ENCODE measurements around the gene SELENON. TPM values are rescaled to one million over a fixed set of nuclear protein-coding genes. Genes with fewer than 3 reads are reported as not detected.

Gene SELENON
- total RNA-seq, 6 experiments from 2014 or later: 48.1 to 64.5 (median 58.8) TPM

- Mint-ChIP-seq H3K4me1 (ENCODE audit: low read depth) (peaks cover 8% of the 10 kb centered on the region), H3K36me3 (ENCODE audit: low read depth) (peaks cover 15% of the 10 kb centered on the region)
Observed at GRCh38 chr1:25826571-25826970, 26.6 kb downstream of the SELENON start.

GRCh38 chr1:25828491-25828890, 28.5 kb downstream of the SELENON start:
- no peak for DNase-seq
- Mint-ChIP-seq H3K36me3 (ENCODE audit: low read depth) (peaks cover 15% of the 10 kb centered on the region), H3K27ac (no peak overlapping the region), H3K4me1 (ENCODE audit: low read depth) (peaks cover 5% of the 10 kb centered on the region; the same call in 1 of the 2 replicates), H3K27me3 (ENCODE audit: insufficient read depth) (no peaks in the 10 kb centered on the region; the same call in 1 of the 2 replicates), H3K9me3 (no peaks in the 10 kb centered on the region), H3K4me3 (no peak overlapping the region)
- TF ChIP-seq, protein P1, sequence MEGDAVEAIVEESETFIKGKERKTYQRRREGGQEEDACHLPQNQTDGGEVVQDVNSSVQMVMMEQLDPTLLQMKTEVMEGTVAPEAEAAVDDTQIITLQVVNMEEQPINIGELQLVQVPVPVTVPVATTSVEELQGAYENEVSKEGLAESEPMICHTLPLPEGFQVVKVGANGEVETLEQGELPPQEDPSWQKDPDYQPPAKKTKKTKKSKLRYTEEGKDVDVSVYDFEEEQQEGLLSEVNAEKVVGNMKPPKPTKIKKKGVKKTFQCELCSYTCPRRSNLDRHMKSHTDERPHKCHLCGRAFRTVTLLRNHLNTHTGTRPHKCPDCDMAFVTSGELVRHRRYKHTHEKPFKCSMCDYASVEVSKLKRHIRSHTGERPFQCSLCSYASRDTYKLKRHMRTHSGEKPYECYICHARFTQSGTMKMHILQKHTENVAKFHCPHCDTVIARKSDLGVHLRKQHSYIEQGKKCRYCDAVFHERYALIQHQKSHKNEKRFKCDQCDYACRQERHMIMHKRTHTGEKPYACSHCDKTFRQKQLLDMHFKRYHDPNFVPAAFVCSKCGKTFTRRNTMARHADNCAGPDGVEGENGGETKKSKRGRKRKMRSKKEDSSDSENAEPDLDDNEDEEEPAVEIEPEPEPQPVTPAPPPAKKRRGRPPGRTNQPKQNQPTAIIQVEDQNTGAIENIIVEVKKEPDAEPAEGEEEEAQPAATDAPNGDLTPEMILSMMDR (IDR thresholded peaks at IDR 0.05): no peak

More at GRCh38 chr1:25826571-25826970, 26.6 kb downstream of the SELENON start:
- H3K9me3 Mint-ChIP-seq: no peaks in the 10 kb centered on the region
- H3K27me3 Mint-ChIP-seq (ENCODE audit: insufficient read depth): no peaks in the 10 kb centered on the region; the same call in 1 of the 2 replicates
- H3K4me3 Mint-ChIP-seq: no peak overlapping the region
- no peak for DNase-seq
- TF ChIP-seq, protein P1 (IDR thresholded peaks at IDR 0.05): no peak
- H3K27ac Mint-ChIP-seq: no peak overlapping the region

DNA sequence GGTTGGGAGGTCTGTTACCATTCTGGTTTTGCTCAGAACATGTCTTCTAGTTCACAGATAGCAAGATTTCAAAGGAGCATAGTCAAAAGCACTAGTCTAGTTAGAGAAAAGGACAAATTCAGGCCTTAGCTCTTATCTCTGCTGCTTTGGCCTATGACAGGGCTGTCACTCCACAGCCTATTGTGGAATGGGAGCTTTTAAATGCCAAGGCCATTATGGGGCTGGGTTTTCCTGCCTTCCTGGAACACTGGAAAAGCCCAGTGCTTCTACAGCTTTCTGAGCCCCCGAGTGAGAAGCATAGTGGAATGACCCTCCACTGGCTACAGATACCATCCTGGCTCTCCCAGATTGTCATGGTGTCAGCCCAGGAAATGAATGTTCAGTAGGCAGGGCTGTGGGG, 29.1 kb downstream of the SELENON start:
- no peak for DNase-seq
- Mint-ChIP-seq H3K9me3 (no peaks in the 10 kb centered on the region), H3K4me1 (ENCODE audit: low read depth) (peaks cover 5% of the 10 kb centered on the region; the same call in 1 of the 2 replicates), H3K36me3 (ENCODE audit: low read depth) (peaks cover 15% of the 10 kb centered on the region), H3K27me3 (ENCODE audit: insufficient read depth) (no peaks in the 10 kb centered on the region; the same call in 1 of the 2 replicates), H3K4me3 (no peak overlapping the region), H3K27ac (no peak overlapping the region)
- TF ChIP-seq, protein P1 (IDR thresholded peaks at IDR 0.05): no peak

GRCh38 chr1:25831569-25832196, 31.7 kb downstream of the SELENON start:
- H3K4me1 Mint-ChIP-seq (ENCODE audit: low read depth): 0 out of 2 replicates have a peak, but pooled peaks cover 7% of the 10 kb centered on the region
- H3K9me3 Mint-ChIP-seq: no peaks in the 10 kb centered on the region
- no peak overlapping the region for H3K4me3 Mint-ChIP-seq
- TF ChIP-seq, protein P1 (IDR thresholded peaks at IDR 0.05): no peak
- no peaks in the 10 kb centered on the region; the same call in 1 of the 2 replicates for H3K27me3 Mint-ChIP-seq (ENCODE audit: insufficient read depth)
- DNase-seq: no peak
- H3K27ac Mint-ChIP-seq: no peak overlapping the region
- peaks cover 17% of the 10 kb centered on the region for H3K36me3 Mint-ChIP-seq (ENCODE audit: low read depth)

GRCh38 chr1:25832336-25833037, 32.5 kb downstream of the SELENON start:
- DNase-seq: no peak
- no peaks in the 10 kb centered on the region; the same call in 1 of the 2 replicates for H3K27me3 Mint-ChIP-seq (ENCODE audit: insufficient read depth)
- no peak overlapping the region for H3K4me3 Mint-ChIP-seq
- 0 out of 2 replicates have a peak, but pooled peaks cover 9% of the 10 kb centered on the region for H3K4me1 Mint-ChIP-seq (ENCODE audit: low read depth)
- TF ChIP-seq, protein P1 (IDR thresholded peaks at IDR 0.05): no peak
- H3K9me3 Mint-ChIP-seq: no peaks in the 10 kb centered on the region
- H3K27ac Mint-ChIP-seq: no peak overlapping the region
- peaks cover 17% of the 10 kb centered on the region for H3K36me3 Mint-ChIP-seq (ENCODE audit: low read depth)

Data from HFFc6 (cell line).